Astrocyte (in vitro differentiated cells and primary cell): ENCODE measurements around the gene KIAA1671. TPM values are rescaled to one million over a fixed set of nuclear protein-coding genes. Genes with fewer than 3 reads are reported as not detected.

Source experiments
- DNase-seq: peaks from one replicate; pipeline ENCODE4 v3.0.0-alpha.2; 2010; ENCODE audit warnings: low read depth
- FAIRE-seq: peaks from 2 replicates; lab custom pipeline; 2011; peaks lifted over from hg19 to GRCh38; lab: Jason Lieb, UNC
- H2AFZ ChIP-seq: 2 replicates; pipeline ENCODE4 v1.6.0; 2012; ENCODE audit warnings: low read depth, low read length, inconsistent platforms
- H3K27ac ChIP-seq: 2 replicates; pipeline ENCODE4 v1.5.1; 2011; ENCODE audit warnings: low read depth, low read length, inconsistent platforms
- H3K27me3 ChIP-seq: 2 replicates; pipeline ENCODE4 v1.6.0; 2011; ENCODE audit warnings: low read length, inconsistent platforms; ENCODE audit not compliant: insufficient read depth
- H3K36me3 ChIP-seq: 2 replicates; pipeline ENCODE4 v1.5.1; 2011; ENCODE audit warnings: low read length, inconsistent platforms; ENCODE audit not compliant: insufficient read depth
- H3K4me1 ChIP-seq: 2 replicates; pipeline ENCODE4 v1.5.1; 2011; ENCODE audit warnings: low read length, inconsistent platforms; ENCODE audit not compliant: insufficient read depth
- H3K4me2 ChIP-seq: 2 replicates; pipeline ENCODE4 v1.6.0; 2012; ENCODE audit warnings: low read length, inconsistent platforms
- H3K4me3 ChIP-seq: 2 replicates; pipeline ENCODE4 v1.5.1; 2011; ENCODE audit warnings: low read depth, mild to moderate bottlenecking, low read length, inconsistent platforms; ENCODE audit not compliant: insufficient read depth
- H3K79me2 ChIP-seq: 2 replicates; pipeline ENCODE4 v1.6.0; 2012; ENCODE audit warnings: mild to moderate bottlenecking, low read length, inconsistent platforms; ENCODE audit not compliant: insufficient read depth
- H3K9ac ChIP-seq: 2 replicates; pipeline ENCODE4 v1.6.0; 2012; ENCODE audit warnings: mild to moderate bottlenecking, low read length, inconsistent platforms
- H3K9me3 ChIP-seq: 2 replicates; pipeline ENCODE4 v1.5.1; 2012; ENCODE audit warnings: low read depth, mild to moderate bottlenecking, low read length, inconsistent platforms; ENCODE audit not compliant: insufficient read depth
- H4K20me1 ChIP-seq: 2 replicates; pipeline ENCODE4 v1.6.0; 2012; ENCODE audit warnings: low read length, inconsistent platforms; ENCODE audit not compliant: insufficient read depth
- H3K27ac Mint-ChIP-seq: one replicate; pipeline ENCODE4 v1.8.0; 2021; ENCODE audit warnings: mild to moderate bottlenecking, mixed read lengths; ENCODE audit not compliant: unreplicated experiment
- H3K27me3 Mint-ChIP-seq: one replicate; pipeline ENCODE4 v1.8.0; 2021; ENCODE audit warnings: low read depth, mixed read lengths; ENCODE audit not compliant: unreplicated experiment
- H3K36me3 Mint-ChIP-seq: one replicate; pipeline ENCODE4 v1.8.0; 2021; ENCODE audit warnings: low read depth, mixed read lengths; ENCODE audit not compliant: unreplicated experiment
- H3K4me1 Mint-ChIP-seq: one replicate; pipeline ENCODE4 v1.8.0; 2021; ENCODE audit warnings: low read depth, mixed read lengths; ENCODE audit not compliant: unreplicated experiment
- H3K4me3 Mint-ChIP-seq: one replicate; pipeline ENCODE4 v1.8.0; 2021; ENCODE audit warnings: mild to moderate bottlenecking, moderate library complexity, mixed read lengths; ENCODE audit not compliant: unreplicated experiment
- H3K9me3 Mint-ChIP-seq: one replicate; pipeline ENCODE4 v1.8.0; 2021; ENCODE audit warnings: mild to moderate bottlenecking, mixed read lengths; ENCODE audit not compliant: unreplicated experiment
- CTCF ChIP-seq: IDR thresholded peaks from 2 replicates; pipeline ENCODE4 v1.5.1; 2011; ENCODE audit warnings: low read depth, mild to moderate bottlenecking, inconsistent platforms, low read length, moderate library complexity; ENCODE audit not compliant: insufficient read depth
- EZH2 ChIP-seq: IDR thresholded peaks from 2 replicates; pipeline ENCODE4 v1.6.1; 2012; ENCODE audit warnings: mild to moderate bottlenecking, low read length, inconsistent platforms; ENCODE audit not compliant: insufficient read depth
- total RNA-seq: library from RNA; stranded (reverse); gene quantifications from 2 replicates; pipeline ENCODE4 v1.2.1, GENCODE V29; 2021

KIAA1671 gene
- total RNA-seq, 1 donor from 2014 or later, result 28.4 TPM

GRCh38 chr22:25208743-25209505 lies 256.4 kb downstream of the KIAA1671 start:
- H3K4me2 ChIP-seq, result no peak overlapping the region
- no peak overlapping the region for H3K27ac ChIP-seq
- Mint-ChIP-seq H3K4me3 (no peak overlapping the region), H3K27ac (no peak overlapping the region), H3K4me1 (no peaks in the 10 kb centered on the region), H3K9me3 (peaks cover 11% of the 10 kb centered on the region), H3K36me3 (no peaks in the 10 kb centered on the region), H3K27me3 (peaks cover 4% of the 10 kb centered on the region)
- no peak overlapping the region for H3K9ac ChIP-seq
- no peaks in the 10 kb centered on the region for H4K20me1 ChIP-seq
- no peaks in the 10 kb centered on the region for H3K9me3 ChIP-seq
- DNase-seq (no peak), FAIRE-seq (no peak)
- no peaks in the 10 kb centered on the region for H3K36me3 ChIP-seq
- no peak overlapping the region for H2AFZ ChIP-seq
- no peaks in the 10 kb centered on the region for H3K4me1 ChIP-seq
- H3K79me2 ChIP-seq, result no peaks in the 10 kb centered on the region
- TF ChIP-seq EZH2 (no peak), CTCF (no peak)
- no peaks in the 10 kb centered on the region for H3K27me3 ChIP-seq
- no peak overlapping the region for H3K4me3 ChIP-seq

- Histone ChIP-seq H3K27ac (no peak overlapping the region), H4K20me1 (no peaks in the 10 kb centered on the region), H2AFZ (no peak overlapping the region), H3K9ac (no peak overlapping the region), H3K4me3 (no peak overlapping the region), H3K9me3 (no peaks in the 10 kb centered on the region), H3K36me3 (no peaks in the 10 kb centered on the region), H3K79me2 (no peaks in the 10 kb centered on the region), H3K4me2 (no peak overlapping the region), H3K27me3 (peaks cover 2% of the 10 kb centered on the region), H3K4me1 (no peaks in the 10 kb centered on the region)
- FAIRE-seq, result no peak
- Mint-ChIP-seq H3K27me3 (peaks cover 7% of the 10 kb centered on the region), H3K9me3 (peaks cover 15% of the 10 kb centered on the region), H3K4me1 (no peaks in the 10 kb centered on the region), H3K27ac (no peak overlapping the region), H3K36me3 (no peaks in the 10 kb centered on the region), H3K4me3 (no peak overlapping the region)
- TF ChIP-seq CTCF (no peak), EZH2 (no peak)
- DNase-seq, result no peak
These were observed 258.3 kb downstream of the KIAA1671 start for GRCh38 chr22:25210793-25211192.

GRCh38 chr22:25212337-25212736 lies 259.8 kb downstream of the KIAA1671 start:
- no peak overlapping the region for H3K27ac ChIP-seq
- no peak overlapping the region for H3K4me3 ChIP-seq
- Mint-ChIP-seq H3K36me3 (no peaks in the 10 kb centered on the region), H3K9me3 (peaks cover 15% of the 10 kb centered on the region), H3K4me1 (no peaks in the 10 kb centered on the region), H3K27ac (no peak overlapping the region), H3K27me3 (peaks cover 9% of the 10 kb centered on the region), H3K4me3 (no peak overlapping the region)
- no peaks in the 10 kb centered on the region for H3K9me3 ChIP-seq
- TF ChIP-seq EZH2 (no peak), CTCF (no peak)
- no peaks in the 10 kb centered on the region for H4K20me1 ChIP-seq
- H3K36me3 ChIP-seq, result no peaks in the 10 kb centered on the region
- no peaks in the 10 kb centered on the region for H3K79me2 ChIP-seq
- DNase-seq (no peak), FAIRE-seq (no peak)
- H3K27me3 ChIP-seq, result peaks cover 5% of the 10 kb centered on the region
- no peak overlapping the region for H3K9ac ChIP-seq
- H3K4me2 ChIP-seq, result no peak overlapping the region
- H3K4me1 ChIP-seq, result no peaks in the 10 kb centered on the region
- no peak overlapping the region for H2AFZ ChIP-seq
